GM12873 (cell line): ENCODE results near the gene PARP12.

Experiments
- TF ChIP-seq, protein P1 (sequence below): IDR thresholded peaks from 2 replicates; pipeline ENCODE4 v1.5.1; 2012; ENCODE audit warnings: low read depth, mild to moderate bottlenecking, moderate library complexity, low read length, control low read depth; ENCODE audit not compliant: insufficient read depth; ENCODE audit errors: missing control alignments

Gene PARP12

DNA sequence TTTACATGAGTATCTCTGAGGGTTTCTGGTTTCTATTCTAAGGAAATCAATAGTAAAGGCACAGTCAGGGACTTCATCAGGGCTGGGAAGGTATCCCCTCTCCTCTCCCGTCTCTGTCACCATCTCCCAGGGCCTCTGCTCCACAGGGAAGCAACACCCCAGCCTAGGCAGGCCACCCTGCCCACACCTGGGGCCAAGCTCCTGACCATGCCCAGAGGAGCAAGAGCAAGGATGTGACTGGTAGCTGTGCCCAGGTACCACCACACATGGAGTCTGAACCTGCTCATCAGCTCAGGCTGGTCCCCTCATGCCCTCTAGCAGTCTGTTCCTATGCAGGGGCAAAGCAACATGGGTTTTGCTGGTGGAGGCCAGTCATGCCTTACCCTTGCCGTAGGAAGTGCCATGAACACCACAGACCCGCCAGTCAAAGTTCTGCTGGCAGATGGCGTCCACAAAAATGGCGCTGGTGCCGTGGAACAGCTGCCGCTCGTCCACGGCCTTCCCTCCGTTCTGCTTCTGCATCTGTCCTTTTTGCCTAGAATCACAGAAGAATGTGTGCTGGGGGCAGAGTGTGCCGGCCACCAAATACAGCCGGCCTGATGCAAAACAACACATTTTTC lies 36.8 kb downstream of the PARP12 start:
- TF ChIP-seq, protein P1, sequence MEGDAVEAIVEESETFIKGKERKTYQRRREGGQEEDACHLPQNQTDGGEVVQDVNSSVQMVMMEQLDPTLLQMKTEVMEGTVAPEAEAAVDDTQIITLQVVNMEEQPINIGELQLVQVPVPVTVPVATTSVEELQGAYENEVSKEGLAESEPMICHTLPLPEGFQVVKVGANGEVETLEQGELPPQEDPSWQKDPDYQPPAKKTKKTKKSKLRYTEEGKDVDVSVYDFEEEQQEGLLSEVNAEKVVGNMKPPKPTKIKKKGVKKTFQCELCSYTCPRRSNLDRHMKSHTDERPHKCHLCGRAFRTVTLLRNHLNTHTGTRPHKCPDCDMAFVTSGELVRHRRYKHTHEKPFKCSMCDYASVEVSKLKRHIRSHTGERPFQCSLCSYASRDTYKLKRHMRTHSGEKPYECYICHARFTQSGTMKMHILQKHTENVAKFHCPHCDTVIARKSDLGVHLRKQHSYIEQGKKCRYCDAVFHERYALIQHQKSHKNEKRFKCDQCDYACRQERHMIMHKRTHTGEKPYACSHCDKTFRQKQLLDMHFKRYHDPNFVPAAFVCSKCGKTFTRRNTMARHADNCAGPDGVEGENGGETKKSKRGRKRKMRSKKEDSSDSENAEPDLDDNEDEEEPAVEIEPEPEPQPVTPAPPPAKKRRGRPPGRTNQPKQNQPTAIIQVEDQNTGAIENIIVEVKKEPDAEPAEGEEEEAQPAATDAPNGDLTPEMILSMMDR: no peak

DNA sequence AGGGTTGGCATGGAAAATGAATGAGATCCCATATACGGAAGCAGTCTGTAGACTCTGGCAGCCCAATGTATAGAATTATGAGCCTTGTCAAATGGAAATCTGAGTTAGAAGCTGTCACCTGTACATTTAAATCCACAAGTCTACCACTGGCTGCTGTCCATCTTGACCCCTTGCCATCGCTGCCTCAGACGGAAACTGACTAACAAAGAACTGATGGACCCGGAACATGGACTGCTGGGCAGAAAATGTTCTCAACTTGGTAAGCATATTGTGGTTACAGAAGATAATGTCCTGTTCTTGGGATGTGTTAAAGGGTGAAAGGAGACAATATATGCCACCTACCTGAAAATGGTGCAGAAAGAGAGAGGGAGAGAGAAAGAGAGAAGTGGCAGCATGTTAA lies 37.5 kb downstream of the PARP12 start:
- TF ChIP-seq, protein P1: no peak

GRCh38 chr7:140024585-140024984 lies 38.2 kb downstream of the PARP12 start:
- TF ChIP-seq, protein P1: no peak

GRCh38 chr7:140023728-140024127 lies 39.0 kb downstream of the PARP12 start:
- TF ChIP-seq, protein P1: no peak

GRCh38 chr7:140022582-140023211 lies 40.1 kb downstream of the PARP12 start:
- TF ChIP-seq, protein P1: no peak

DNA sequence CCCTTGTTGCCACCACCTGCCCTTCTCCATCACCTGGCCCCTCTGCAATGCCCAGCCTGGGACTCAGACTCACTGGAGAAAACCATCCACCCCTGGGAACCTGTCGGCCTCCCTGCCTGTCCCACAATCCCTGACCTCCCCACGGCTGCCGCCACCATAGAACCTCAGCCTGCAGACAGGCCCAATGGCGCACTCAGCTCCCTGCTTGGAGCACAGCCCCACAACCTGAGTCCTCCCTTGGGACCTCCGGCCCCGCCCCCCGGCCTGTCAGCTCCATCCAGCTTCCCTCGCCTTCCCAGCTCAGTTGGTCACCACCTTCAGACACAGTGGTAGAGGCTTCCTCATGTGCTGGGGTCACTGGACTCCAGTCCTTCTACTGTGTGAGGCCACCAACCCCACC lies 41.1 kb downstream of the PARP12 start:
- TF ChIP-seq, protein P1: no peak

DNA sequence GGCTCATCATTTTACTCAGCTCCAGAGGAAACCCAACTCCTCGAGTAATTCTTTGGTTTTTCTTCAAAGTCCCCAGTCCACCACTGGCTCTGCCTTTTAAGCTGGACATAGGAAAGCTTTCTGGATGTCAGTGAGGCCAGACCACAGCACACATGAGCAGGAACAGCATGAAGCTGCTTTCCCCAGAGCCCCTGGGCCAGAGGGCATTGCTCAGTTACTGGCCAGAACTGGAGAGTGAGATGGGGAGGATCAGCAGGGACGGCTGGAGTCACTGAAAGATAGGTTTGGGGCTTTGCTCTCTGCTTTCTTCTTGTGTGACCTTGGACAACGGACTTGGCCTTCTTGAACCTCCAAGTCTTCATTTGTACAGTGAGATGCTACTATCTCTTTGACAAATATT lies 43.1 kb downstream of the PARP12 start:
- TF ChIP-seq, protein P1: no peak
